ENCODE data around the gene ATP7A. TPM values are rescaled to one million over a fixed set of nuclear protein-coding genes. Genes with fewer than 3 reads are reported as not detected.
"Not testable (repeated sequence)": the region's sequence is repeated elsewhere in the genome, so short reads cannot be mapped to it uniquely, and the experiment has no call there.

The ATP7A gene
- total RNA-seq, 1 experiment from 2014 or later: 7.2 TPM

- DNase-seq (ENCODE audit: low read depth): peak; percentile 31
Observed at GRCh38 chrX:78029663-78030062, 119.2 kb downstream of the ATP7A start.

DNA sequence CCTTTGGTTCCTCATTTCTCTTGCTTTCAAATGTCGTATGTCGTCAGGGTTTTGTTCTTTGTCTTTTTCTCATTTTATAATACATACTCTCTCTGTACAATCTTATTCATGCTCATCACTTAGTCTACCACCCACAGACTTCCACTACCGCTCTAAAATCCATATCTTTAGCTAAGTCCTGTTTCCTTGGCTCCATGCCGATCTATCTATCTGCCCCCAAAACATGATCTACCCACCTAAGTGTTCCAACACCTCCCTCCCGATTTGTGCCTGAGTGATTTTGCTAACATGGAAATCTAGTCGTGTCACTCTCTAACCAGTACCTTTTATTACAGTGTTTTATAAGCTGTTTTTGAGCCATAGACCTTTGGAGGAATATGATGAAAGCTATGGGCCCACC lies 124.6 kb downstream of the ATP7A start:
- DNase-seq (ENCODE audit: low read depth): no peak

- DNase-seq (ENCODE audit: low read depth): no peak
Observed at GRCh38 chrX:78037881-78038280, 127.4 kb downstream of the ATP7A start.

- no peak for DNase-seq (ENCODE audit: low read depth)
Observed at GRCh38 chrX:78042601-78043000, 132.1 kb downstream of the ATP7A start.

DNA sequence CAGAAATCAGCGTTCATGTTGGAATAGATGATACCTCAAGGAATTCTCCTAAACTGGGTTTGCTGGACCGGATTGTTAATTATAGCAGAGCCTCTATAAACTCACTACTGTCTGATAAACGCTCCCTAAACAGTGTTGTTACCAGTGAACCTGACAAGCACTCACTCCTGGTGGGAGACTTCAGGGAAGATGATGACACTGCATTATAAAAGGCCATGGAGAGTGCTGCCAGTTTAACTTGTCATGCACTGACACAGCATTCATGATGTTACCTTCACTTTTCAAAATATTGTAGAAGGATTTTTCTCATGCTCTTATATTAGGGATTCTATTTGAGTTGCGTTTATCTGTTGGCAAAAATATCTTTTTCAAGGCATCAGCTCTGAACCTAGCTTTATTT lies 135.9 kb downstream of the ATP7A start:
- no peak for DNase-seq (ENCODE audit: low read depth)

DNA sequence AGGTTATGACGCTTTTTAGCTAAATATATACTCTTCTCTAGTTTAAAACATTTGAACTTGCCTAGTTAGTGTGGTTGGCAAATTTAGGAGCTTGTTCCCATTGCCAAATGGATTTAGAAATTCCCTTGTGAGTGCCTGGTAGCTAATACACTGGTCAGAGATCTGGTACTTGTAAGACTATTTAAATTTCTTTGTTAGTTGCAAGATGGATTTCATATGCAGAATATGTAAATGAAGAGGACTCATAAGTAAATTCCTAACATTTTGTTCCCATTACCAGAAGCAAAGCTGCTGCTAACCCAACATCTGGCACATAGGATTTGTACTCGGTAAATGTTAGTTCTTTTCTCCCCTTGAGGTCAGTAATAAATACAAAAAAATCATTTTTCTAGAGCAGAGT lies 137.6 kb downstream of the ATP7A start:
- DNase-seq (ENCODE audit: low read depth): no peak

GRCh38 chrX:78063687-78064086 lies 153.2 kb downstream of the ATP7A start:
- no peak for DNase-seq (ENCODE audit: low read depth)

GRCh38 chrX:78064152-78064551 lies 153.7 kb downstream of the ATP7A start:
- DNase-seq (ENCODE audit: low read depth): no peak

GRCh38 chrX:78064698-78065601 lies 154.5 kb downstream of the ATP7A start:
- DNase-seq (ENCODE audit: low read depth): peak; percentile 78

- no peak for DNase-seq (ENCODE audit: low read depth)
Observed at GRCh38 chrX:78066110-78066509, 155.6 kb downstream of the ATP7A start.

GRCh38 chrX:78071331-78071730 lies 160.8 kb downstream of the ATP7A start:
- no peak for DNase-seq (ENCODE audit: low read depth)

GRCh38 chrX:78073147-78074077 lies 162.9 kb downstream of the ATP7A start:
- DNase-seq (ENCODE audit: low read depth): not testable (repeated sequence)

GRCh38 chrX:78074088-78074487 lies 163.6 kb downstream of the ATP7A start:
- DNase-seq (ENCODE audit: low read depth): no peak

GRCh38 chrX:78075787-78076389 lies 165.4 kb downstream of the ATP7A start:
- DNase-seq (ENCODE audit: low read depth): no peak

DNA sequence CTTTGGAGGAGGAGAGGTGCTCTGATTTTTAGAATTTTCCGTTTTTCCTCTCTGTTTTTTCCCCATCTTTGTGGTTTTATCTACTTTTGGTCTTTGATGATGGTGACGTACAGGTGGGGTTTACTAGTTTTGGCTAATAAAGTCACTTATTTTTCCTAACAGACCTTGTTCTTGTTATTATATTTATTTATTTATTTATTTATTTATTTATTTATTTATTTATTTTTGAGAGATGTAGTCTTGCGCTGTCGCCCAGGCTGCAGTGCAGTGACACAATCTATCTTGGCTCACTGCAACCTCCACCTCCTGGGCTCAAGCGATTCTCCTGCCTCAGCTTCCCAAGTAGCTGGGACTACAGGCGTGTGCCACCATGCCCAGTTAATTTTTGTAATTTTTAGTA lies 170.9 kb downstream of the ATP7A start:
- not testable (repeated sequence) for DNase-seq (ENCODE audit: low read depth)

GRCh38 chrX:78092296-78092695 lies 181.8 kb downstream of the ATP7A start:
- peak; percentile 68 for DNase-seq (ENCODE audit: low read depth)

DNA sequence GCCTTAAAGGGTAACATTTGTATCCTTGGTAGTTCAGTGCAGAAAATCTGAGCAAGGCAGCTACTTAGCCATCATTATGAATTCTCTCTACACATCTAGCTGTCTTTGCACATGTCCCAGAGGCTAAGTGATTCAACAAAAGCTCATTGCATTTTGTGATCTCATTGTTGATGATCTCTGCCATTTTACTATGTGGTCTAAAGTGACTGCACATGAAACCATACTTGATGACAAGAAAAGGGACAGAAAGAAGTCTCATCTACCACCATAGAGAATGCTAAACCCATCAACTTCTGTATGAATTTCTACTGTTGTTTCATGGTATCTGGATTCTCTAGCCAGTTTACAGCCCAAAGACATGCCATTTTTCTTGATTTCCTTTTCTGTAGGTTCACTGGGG lies 187.6 kb downstream of the ATP7A start:
- no peak for DNase-seq (ENCODE audit: low read depth)

Other genes with a start within 250 kb of the ATP7A start
- 43.3 and 48.9 TPM in 2 replicates for gene ATRX, start 124.5 kb upstream of the ATP7A start, total RNA-seq (2014; rRNA removed)
- 53.3 and 60.7 TPM in 2 replicates for gene MAGT1, start 15.3 kb upstream of the ATP7A start, total RNA-seq (2014; rRNA removed)
- 205 and 232 TPM in 2 replicates for gene COX7B, start 11.2 kb upstream of the ATP7A start, total RNA-seq (2014; rRNA removed)
- not detected in 2 replicates for gene PGAM4, start 58.9 kb downstream of the ATP7A start, total RNA-seq (2014; rRNA removed)
- gene PGK1, start 193.6 kb downstream of the ATP7A start, total RNA-seq (2014; rRNA removed): 768 and 779 TPM in 2 replicates
- 27.6 and 40.6 TPM in 2 replicates for gene TAF9B, start 229.0 kb downstream of the ATP7A start, total RNA-seq (2014; rRNA removed)